NCI-H2227 (cell line): ENCODE results near the gene PCBP3.

Experiments used
- DNase-seq: peaks from one replicate; lab custom pipeline; 2025; ENCODE audit not compliant: unreplicated experiment; lab: John Stamatoyannopoulos, UW

PCBP3 gene

DNA sequence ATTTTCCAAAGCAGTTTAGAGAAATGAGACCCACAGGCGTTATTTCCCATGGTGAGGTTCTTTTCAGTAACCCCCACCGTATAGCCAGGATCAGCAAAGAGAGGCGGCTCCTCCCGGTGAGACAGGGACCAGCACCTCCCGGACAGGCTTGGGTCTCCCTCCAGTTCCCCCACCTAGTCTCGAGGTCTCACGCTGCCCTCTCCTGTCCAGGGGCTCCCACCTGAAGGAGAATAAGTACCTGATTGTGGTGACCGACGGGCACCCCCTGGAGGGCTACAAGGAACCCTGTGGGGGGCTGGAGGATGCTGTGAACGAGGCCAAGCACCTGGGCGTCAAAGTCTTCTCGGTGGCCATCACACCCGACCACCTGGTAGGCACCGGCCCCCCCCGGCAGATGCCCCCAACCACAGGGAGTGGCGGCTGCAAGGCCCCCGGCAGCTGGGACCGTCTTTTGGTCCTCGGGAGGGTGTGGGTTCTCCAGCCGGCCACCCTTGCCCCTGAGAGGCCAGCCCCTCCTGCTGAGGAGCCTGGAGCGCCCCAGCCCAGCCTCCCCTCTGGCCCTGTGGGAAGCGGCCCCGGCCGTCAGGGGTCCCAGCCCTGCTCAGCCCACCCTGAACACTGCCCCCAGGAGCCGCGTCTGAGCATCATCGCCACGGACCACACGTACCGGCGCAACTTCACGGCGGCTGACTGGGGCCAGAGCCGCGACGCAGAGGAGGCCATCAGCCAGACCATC lies 343.0 kb downstream of the PCBP3 start:
- DNase-seq, result no peak

DNA sequence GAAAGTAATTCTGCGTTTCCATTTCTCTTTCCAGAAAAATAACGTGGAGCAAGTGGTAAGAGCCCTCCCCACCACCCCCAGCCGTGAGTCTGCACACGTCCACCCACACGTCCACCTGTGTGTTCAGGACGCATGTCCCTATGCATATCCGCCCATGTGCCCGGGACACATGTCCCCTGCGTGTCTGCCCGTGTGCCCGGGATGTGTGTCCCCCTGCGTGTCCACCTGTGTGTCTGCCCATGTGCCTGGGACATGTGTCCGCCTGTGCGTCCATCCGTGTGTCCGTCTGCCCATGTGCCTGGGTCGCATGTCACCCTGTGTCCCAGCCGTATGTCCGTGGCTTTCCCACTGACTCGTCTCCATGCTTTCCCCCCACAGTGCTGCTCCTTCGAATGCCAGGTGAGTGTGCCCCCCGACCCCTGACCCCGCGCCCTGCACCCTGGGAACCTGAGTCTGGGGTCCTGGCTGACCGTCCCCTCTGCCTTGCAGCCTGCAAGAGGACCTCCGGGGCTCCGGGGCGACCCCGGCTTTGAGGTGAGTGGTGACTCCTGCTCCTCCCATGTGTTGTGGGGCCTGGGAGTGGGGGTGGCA lies 343.7 kb downstream of the PCBP3 start:
- DNase-seq, result no peak

DNA sequence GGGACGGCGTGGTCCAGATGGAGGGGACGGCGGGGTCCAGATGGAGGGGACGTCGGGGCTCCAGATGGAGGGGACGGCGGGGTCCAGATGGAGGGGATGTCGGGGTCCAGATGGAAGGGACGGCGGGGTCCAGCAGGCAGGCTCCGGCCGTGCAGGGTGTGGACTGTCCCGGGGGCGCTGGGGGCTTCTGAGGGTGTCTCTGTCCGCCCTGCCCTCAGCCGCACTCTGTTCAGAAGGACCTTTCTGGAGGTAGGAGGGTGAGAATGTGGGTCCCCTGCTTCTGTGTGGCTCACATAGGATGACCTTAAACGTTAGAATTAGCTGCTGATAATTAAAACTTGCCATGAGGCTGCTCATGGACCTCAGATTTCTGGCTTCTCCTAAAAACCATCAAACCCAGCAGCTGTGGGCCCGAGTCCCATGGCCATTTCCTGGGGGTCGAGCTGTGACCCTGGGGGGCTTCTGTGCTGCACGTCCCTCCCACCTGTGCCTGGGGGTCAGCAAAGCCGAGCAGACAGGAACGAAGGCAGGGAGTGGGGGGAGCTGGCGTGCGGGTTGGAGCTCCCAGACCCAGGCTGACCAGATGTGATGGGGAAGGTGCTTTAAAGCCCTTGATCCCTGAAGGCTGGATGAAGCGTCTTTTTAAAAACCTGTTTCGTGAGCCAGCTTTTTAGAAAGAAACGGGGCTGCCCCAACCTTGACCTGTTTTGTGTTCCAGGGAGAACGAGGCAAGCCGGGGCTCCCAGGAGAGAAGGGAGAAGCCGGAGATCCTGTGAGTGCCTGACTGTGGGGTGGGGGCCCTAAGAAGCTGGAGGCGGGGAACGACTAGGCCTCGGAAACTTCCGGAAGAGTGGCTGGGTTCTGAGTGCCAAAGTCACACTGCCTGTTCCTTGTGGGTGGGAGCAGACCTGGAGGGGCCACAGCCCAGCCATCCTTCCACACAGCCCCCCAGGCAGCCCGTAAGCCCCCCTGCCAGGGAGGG lies 345.1 kb downstream of the PCBP3 start:
- no peak for DNase-seq

DNA sequence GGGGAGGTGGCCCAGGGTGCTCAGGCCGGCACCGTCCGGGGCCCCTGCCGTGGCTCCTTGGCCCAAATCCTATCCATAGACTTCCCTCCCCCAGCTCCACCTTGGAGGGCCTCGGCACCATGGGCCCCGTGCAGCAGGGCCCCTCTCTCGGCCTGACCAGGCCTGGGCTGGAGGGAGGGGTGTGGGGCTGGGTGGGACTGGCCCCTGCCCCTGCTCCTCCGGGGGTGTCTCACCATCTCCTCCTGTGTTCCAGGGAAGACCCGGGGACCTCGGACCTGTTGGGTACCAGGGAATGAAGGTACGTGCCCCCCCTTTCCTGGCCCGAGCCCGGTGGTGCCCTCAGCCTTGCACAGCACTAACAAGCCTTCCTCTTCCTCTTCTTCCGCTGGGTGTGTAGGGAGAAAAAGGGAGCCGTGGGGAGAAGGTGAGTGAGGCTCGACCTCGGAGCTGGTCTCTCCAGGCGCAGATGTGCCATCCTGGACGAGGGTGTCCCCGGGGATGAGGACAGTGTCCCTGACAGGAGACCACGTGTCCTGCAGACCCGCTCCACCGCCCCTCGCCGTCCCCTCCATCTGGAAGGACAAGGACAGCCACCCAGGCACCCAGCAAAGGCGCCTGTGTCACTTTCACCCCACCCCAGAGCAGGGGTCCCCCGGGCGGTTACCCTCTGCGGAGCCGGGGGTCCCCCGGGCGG lies 346.0 kb downstream of the PCBP3 start:
- DNase-seq, result no peak

DNA sequence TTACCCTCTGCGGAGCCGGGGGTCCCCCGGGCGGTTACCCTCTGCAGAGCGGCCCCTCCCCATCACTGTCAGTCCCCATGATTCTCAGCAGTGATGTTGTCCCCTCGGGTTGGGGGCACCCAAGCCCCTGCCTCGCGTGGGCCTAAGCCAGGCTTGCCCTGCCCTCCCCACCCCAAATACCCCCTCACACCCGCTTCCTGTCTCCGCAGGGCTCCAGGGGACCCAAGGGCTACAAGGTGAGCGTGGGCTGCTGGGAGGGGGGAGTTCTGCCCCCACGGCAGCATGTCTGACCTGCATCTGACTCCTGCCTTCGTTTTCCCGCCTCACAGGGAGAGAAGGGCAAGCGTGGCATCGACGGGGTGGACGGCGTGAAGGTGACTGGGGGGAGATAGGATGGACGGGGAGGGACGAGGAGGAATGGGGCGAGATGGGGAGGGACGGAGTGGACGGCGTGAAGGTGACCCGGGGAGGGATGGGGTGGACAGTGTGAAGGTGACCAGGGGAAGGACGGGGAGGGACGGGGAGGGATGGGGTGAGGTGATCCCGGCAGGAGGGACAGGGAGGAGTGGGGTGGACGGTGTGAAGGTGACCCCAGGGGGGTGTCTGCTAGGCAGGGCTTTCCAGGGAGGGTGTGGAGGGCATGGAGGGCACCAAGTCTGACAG lies 346.7 kb downstream of the PCBP3 start:
- no peak for DNase-seq

DNA sequence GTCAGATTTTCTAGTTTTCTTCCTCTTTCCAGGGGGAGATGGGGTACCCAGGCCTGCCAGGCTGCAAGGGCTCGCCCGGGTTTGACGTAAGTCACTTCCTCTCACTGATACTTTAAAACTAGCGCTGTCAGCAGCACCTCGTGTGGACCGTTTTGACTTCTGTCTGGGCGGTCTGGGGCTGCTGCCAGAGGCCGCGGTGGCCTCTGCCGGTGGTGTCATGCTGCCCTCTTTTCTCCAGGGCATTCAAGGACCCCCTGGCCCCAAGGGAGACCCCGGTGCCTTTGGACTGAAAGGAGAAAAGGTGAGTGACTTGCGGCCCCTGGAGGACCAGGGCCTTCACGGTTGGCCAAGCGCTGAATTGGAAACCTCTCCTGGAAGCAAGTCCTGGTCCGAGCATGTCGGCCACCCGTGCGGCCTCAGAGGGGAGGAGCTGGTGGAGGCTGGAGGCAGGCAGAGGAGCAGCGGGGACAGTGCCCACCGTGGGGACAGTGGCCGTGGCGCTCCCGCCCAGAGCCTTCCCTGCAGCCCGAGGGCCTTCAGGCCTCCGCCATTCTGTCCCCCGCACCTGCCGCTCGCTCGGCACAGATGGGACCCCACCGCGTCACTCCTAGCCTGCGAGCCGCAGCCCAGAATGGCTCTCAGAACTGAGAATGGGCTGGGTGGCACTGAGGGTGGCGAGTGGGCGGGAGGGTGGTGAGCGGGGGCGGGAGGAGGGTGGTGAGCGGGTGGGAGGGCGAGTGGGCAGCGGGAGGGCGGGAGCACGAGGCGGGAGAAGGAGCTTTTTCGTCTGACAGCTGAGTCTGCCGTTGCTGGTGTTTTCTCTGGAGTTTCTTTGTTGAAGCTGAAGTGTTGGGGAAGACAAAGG lies 347.4 kb downstream of the PCBP3 start:
- no peak for DNase-seq

DNA sequence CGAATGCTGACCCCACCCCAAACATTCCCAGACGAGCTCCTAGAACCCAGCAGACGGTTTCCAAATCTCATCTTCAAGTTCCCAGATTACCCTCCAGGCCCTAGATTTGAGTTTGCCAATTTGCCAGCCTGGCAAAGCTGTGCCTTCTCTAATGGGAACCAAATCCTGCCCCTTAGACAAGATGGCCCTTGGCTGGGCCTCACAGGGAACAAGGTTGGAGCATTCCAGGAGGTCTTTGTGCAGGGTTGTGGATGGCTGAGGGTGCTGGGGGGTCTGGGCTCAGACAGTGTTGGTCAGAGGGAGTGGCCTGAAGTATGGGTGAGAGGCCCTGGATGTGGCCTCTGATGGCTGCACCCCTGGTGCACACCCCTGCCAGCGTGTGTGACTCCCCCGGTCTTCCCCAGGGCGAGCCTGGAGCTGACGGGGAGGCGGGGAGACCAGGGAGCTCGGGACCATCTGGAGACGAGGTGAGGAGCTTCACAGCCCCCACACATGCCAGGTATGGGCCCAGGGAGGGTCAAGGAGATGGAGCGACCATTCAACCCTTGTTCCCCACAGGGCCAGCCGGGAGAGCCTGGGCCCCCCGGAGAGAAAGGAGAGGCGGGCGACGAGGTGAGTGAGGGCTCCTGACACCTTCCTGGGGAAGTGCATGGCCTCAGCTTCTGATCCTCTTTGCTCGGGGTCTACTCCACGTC lies 348.2 kb downstream of the PCBP3 start:
- DNase-seq, result no peak
